Amygdala (tissue), 56 donors: ENCODE results near the gene CFAP20DC.
"Not testable (repeated sequence)": the region's sequence is repeated elsewhere in the genome, so short reads cannot be mapped to it uniquely, and the experiment has no call there.

Experiments used
- DNase-seq, 56 donors: peaks; one replicate each; lab custom pipeline; 2025; lab: John Stamatoyannopoulos, UW

CFAP20DC gene

GRCh38 chr3:58880182-58880581, 169.6 kb downstream of the CFAP20DC start:
- no peak for DNase-seq

DNA sequence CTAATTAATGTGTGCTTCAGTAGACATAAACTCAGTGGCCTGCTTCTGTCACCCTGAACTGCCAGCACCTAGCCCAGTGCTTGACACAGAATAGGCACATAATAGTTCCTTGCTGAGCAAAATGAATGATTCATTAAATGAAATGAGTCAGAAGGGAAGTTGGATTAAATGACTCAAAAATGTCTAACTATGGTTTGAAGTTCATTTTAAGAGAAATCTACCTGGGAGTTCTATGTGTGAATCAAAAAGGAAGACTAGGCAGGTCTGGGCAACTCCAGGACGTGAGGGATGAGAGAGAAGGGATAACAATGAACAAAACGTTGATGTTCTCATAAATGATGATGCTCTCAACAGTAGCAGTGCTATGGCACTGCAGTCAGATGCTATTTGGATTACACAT, 175.0 kb downstream of the CFAP20DC start:
- DNase-seq, result no peak

- no peak for DNase-seq
Observed at GRCh38 chr3:58874248-58874741, 175.5 kb downstream of the CFAP20DC start.

GRCh38 chr3:58868097-58868779, 181.6 kb downstream of the CFAP20DC start:
- no peak for DNase-seq

GRCh38 chr3:58867621-58868020, 182.2 kb downstream of the CFAP20DC start:
- no peak for DNase-seq

DNA sequence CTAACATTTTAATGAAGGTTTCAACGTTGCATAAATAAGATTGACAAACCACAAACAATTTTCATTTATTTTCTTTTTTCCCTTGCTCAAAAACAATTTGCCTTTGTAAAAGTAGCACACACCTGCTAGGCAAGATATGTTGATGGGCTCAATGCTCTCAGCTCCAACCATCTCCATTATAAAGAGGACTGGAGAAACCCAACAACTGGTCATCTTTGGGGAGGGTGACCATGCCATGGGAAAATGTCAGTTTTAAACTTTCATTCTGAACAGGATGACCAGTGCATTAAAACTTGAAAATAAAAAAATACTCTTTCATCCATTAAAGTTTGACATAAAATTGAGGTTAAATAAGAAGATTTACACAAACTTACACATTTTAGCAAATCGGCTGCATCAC, 183.7 kb downstream of the CFAP20DC start:
- DNase-seq, result no peak

- DNase-seq, result no peak
Observed at GRCh38 chr3:58864480-58864879, 185.3 kb downstream of the CFAP20DC start.

- DNase-seq, result no peak
Observed at GRCh38 chr3:58863206-58863605, 186.6 kb downstream of the CFAP20DC start.

- no peak for DNase-seq
Observed at GRCh38 chr3:58861551-58861950, 188.3 kb downstream of the CFAP20DC start.

GRCh38 chr3:58858126-58858525, 191.7 kb downstream of the CFAP20DC start:
- peak in 1 of 56 donors; percentile 11 for DNase-seq

DNA sequence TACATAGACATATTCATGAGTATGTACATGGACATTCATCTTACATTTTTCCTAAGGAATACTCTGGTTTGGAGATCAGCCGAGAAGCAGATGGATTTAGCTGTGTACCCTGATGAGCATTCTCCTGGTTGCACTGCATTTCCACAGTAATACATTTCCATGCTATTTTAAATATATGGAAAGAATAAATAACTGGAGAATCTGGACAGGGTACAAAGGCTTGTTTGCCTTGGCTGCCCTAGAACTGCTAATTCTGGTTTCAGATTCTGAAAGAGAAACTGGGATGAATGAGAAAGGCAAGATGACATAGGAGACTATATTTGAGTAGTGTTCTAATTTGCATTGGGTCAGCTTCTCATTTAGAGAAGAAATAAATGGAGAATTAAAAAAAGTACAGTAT, 192.4 kb downstream of the CFAP20DC start:
- DNase-seq, result no peak

GRCh38 chr3:58848826-58849225, 201.0 kb downstream of the CFAP20DC start:
- no peak for DNase-seq

DNA sequence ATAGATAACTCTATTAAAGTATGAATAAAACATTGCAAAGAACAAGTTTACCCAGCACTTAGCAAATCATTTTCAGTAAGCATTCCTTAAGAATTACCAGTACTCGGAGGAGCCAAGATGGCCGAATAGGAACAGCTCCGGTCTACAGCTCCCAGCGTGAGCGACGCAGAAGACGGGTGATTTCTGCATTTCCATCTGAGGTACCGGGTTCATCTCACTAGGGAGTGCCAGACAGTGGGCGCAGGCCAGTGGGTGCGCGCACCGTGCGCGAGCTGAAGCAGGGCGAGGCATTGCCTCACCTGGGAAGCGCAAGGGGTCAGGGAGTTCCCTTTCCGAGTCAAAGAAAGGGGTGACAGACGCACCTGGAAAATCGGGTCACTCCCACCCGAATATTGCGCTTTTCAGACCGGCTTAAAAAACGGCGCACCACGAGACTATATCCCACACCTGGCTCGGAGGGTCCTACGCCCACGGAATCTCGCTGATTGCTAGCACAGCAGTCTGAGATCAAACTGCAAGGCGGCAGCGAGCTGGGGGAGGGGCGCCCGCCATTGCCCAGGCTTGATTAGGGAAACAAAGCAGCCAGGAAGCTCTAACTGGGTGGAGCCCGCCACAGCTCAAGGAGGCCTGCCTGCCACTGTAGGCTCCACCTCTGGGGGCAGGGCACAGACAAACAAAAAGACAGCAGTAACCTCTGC, 207.6 kb downstream of the CFAP20DC start:
- DNase-seq, result not testable (repeated sequence)

DNA sequence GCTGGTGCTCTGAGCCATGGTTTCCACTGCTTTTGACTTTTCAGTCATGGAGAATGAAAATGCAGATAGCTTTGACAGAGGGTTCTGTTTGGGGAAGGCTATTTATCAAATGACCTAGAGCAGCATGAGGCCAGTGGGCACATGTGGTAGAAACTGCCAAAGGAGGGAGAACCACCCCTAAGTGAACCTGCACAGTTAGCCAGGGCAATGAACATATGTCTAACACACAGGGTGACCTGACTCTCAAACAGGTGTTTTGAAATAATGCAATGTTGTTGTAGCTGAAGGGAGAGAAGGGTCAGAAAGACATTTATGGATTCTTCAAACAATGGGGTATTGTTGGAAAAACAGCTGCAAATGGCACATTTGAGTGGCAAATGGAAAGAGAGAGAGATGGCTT, 208.9 kb downstream of the CFAP20DC start:
- DNase-seq, result no peak

GRCh38 chr3:58839964-58840363, 209.9 kb downstream of the CFAP20DC start:
- no peak for DNase-seq

DNA sequence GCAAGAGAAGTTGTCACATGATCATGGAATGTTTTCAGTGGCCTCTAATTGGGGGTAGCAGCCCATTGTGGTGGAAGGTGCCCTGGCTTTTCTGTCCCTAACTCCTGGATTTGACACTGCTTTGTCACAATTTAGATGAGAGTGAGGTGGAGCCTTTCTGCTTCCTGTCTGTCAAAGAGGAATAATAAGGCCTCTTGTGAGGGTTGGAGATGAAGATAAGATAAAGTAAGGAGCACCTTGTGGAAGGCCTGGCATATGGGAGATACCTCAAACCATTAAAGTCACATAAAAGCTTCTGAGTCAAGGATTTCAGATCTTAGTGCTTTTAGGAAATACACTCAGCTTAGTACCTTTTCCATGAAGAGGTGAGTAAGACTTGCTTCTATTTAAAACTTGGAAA, 210.6 kb downstream of the CFAP20DC start:
- no peak for DNase-seq

GRCh38 chr3:58837856-58838255, 212.0 kb downstream of the CFAP20DC start:
- DNase-seq, result no peak

DNA sequence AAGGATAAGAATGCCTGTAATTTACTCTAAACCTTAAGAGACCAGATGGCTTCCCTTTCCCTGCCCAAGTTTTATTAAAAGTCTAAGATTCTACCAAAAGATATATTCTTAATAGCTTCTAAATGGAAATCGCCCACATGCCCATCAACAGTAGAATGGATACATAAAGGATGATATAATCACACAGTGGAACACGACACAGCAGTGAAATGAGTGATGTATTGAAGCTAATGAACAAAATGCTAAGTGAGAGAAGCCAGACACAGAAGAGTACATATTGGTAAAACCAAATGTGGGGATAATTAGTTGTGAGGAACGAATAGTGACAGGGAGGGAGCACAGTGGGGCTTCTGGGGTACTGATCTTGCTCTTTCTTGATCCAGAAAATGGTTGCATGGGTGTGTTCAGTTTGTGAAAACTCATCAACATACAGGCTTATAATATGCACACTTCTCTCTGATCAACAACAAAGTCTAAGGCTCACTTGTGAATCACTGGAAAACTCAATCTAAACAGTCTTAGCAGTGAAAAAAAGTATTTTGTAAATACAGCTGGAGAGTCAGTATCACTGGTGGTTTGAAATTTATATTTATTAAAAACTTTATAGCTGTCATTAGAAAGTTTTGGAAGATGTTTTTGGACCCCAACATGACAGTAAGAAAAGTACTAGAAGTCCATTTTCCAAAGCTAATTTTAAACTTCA, 212.5 kb downstream of the CFAP20DC start:
- no peak for DNase-seq

DNA sequence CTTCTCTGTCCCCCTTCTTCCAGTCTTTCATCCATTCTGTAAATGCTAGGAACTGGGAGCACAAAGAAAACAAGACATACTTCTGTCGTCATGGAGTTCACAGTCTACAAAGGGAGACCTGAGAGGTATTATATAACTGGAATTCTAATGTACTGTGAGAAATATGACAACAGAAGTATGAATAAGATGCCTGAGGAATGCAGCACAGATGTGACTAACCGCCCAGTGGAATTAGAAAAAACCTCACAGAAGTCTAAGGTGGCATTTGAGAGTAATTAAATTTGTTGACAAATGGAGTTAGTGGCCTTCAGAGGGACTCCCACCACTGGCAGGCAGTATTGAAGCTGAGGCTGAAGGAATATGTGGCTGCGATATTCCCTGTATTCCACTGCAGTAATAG, 214.7 kb downstream of the CFAP20DC start:
- DNase-seq, result no peak

- no peak for DNase-seq
Observed at GRCh38 chr3:58833491-58833890, 216.3 kb downstream of the CFAP20DC start.

DNA sequence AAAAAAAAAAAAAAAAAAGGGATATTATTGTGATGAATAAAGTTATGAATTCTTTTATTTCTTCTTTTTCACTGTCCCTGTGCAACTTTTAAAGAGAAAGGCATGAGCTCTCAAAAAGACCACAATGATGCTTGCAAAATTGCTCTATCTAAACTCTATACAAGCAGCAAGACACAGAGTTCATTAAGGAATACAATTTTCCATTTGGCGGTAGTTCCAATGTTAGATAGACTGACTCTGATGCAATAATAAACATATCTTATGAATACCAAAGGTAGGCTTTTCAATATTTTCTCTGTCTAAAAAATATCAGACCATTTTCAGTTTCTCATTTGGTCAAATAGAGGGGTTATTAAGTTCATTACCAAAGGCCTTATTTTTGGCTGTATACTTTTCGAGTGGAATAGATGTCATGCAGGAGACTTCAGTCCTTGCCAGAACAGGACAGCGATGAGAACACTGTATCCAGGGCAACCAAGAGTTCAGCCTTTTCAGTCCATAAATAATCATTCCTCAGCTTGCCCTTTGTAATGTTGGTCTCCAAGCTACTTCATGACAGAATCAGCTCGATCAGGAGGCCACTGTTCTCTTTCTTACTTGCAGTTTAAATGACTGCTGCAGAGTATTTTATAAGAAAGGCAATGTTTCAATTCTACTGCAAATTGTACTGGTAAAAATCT, 220.4 kb downstream of the CFAP20DC start:
- no peak for DNase-seq
